CD4-positive, alpha-beta T cell treated with Interleukin-15 for 4 hours (primary cell): ENCODE results near the gene STUM.
"Not testable (repeated sequence)": the region's sequence is repeated elsewhere in the genome, so short reads cannot be mapped to it uniquely, and the experiment has no call there.

Experiments used
- DNase-seq: peaks from one replicate; pipeline ENCODE4 v3.0.0-alpha.2; 2020; ENCODE audit warnings: low spot score

The STUM gene

GRCh38 chr1:226604560-226605317, 56.2 kb downstream of the STUM start:
- DNase-seq = no peak

DNA sequence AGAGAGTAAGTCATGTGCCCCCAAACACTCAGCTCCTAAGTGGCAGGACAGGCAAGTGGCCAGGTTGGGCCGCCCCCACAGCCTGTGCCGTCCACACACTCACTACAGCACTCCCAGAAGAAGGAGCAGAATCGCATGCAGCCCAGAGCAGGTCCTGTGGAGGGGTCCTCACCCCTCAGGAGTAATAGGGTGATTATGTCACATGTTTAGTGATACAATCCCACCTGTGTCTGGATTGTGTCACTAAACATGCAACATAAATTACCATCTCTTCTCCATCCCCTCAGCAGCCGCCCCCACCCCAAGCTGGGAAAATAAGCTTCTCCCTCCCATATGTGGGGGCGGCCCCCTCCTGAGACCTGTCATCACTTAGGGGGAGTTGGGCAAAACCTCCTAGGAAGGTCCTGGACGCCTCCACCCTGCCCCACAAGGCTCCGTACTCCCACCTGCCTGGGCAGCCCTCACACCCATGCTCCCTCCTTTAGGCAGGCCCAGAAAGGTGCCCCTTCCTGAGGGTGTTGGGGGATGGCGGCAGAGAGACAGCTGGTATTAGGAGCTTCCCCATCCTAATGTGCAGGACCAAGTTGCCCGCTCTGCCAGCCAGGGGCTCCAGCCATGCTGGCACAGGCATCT, 56.9 kb downstream of the STUM start:
- DNase-seq = no peak

DNA sequence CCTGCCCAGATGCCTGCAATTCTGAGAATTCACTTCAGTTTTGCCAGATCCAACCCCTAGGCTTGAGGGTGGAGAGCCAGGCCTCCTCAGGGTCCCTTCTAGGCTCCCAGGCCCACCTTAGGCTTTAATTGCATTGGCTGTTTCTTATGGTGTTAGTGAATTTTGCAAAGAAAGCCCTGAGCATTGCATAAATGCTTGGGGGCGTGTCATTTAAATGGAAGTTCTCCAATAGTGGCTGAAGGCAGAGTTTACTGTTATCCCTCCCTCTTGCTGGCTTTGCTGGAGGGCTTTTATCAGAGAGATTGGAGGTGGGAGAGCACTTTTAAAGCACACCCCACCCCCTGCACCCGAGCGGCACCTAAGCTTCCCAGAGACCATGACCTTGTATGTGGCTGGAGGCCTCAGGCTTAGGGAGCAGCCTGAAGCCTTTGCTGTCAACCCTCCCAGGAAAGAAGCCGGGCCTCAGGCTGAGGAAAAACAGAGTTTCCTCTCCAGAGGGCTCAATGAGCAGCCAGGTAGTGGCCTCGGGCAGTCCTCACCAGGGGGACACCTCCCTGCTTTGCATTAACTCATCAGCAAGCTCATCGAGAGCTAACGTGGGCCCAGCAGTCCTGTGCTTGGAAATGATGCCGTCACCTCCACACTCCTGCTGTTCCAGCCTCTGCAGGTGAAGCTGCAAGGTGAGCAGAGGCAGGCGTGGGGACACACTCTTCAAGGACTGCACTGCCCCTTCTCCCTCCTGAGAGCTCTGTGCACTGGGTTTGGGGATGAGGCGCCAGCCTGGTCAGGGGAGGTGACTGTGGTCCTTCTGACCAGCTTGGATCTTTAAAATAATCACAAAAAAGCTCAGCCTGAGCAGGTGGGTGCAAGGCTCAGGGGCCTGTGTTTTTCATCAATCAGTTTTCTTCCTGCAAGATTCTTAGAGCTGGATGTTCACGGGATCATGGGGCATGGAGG, 58.0 kb downstream of the STUM start:
- DNase-seq = no peak

- no peak for DNase-seq
Measured at GRCh38 chr1:226607268-226607660, 58.7 kb downstream of the STUM start.

- DNase-seq = no peak
Measured at GRCh38 chr1:226607821-226608220, 59.3 kb downstream of the STUM start.

GRCh38 chr1:226608699-226609505, 60.3 kb downstream of the STUM start:
- peak; percentile 66 for DNase-seq

DNA sequence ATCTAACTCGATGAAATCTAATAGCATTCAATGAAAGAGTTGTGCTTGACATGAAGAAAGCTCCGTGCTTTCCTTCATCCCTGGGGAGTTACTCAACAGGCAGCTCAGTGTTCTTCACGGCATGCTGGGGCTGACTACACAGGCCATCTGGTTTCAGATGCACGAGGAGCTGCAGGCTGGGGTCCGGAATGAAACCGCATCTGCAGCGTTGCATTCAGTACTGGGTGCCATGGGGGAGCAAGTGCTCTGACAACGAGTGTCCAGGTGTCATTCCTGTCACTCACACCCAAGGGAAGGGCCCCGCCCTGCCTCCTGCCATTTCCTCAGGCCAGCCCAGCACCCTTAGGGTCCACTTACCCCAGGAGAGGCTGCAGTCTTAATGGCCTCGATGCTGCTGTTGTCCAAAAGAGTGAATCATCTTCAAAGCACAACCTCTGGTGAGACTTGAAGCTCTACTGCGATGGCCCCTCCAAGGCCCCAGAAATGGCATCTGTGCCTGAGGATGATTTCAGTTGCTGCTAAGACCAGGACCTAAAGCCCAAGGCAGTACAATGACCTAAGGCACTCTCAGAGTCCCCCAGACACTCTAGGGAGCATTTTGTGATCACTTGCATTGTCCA, 61.4 kb downstream of the STUM start:
- no peak for DNase-seq

DNA sequence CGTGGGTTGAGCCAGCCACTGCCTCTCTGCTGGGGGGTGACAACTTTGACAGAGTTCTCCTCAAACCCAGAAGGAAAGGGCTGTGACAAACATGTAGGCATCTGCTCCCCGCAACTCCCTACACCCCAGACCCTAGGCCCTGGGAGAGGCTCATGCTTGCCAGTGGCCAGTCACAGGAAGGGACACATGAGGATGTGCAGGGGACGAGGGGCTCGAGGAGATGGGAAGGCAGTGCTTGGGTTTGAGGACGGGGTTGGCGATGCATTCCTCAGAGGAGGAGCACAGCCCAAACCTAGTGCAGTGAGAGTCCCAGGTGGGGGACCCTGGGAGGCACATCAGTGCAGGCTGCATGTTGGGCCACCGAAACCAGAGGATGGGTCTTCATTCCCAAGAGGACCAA, 62.1 kb downstream of the STUM start:
- DNase-seq = no peak

- DNase-seq = no peak
Measured at GRCh38 chr1:226611301-226611700, 62.7 kb downstream of the STUM start.

GRCh38 chr1:226611980-226612379, 63.4 kb downstream of the STUM start:
- not testable (repeated sequence) for DNase-seq

DNA sequence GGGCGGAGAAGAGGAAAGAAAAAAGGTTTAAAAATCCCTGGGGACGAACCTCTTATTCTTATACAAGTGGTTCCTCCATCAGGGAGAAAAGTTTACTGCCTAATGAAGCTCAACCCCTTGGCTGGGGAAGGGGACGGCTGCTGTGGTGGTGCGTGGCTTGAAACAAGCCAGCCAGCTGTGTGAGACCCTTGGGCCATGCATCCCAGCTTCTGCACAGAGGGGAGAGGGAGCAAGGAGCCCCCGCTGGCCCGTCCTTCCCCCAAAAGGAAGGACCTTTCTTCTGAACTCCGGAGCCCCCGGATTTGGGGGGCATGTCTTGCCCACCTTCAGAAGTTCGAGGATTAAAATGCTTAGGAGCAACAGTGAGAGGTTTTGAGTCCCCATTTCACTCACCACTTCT, 67.3 kb downstream of the STUM start:
- no peak for DNase-seq

- no peak for DNase-seq
Measured at GRCh38 chr1:226616636-226617035, 68.1 kb downstream of the STUM start.

DNA sequence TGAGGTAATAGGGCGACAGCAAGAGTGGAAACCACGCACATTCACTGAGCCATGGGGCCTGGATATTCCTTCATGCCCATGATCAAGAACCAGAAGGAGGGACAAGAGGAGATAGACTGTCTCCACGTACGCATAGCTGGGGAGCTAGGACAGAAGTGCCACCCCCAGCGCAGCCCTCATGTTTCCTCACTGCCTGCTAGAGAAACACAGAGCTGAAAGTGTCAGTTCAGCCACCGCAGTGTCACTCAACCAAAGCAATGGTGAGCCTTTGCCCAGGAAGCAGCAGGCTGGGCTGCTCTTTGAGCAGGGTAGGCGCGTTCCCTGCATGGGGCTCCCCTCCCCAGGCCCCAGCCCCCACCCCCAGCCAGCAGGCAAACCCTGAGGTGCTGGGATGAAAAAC, 68.5 kb downstream of the STUM start:
- no peak for DNase-seq

- not testable (repeated sequence) for DNase-seq
Measured at GRCh38 chr1:226617719-226618118, 69.2 kb downstream of the STUM start.

GRCh38 chr1:226618380-226618779, 69.8 kb downstream of the STUM start:
- no peak for DNase-seq

DNA sequence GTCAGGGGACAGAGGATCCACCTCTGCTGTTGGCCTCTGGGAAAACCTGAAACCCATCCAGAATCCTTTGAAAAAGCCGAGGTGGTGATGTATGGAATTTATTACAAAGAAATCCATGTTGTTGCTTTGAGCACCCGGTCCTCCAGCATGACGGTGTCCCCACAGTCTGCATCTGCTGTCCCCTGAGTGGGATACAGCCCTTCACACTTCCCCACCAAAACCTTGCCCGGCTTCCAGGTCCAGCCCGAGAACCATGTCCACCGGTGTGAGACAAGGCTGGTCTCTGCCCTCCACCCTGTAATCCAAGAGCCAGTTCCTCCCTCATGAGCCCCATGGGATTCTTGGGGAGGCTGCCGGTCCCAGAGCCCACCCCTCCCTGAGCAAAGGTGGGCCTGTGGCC, 70.5 kb downstream of the STUM start:
- no peak for DNase-seq

- no peak for DNase-seq
Measured at GRCh38 chr1:226622012-226622411, 73.4 kb downstream of the STUM start.

- no peak for DNase-seq
Measured at GRCh38 chr1:226624526-226624925, 76.0 kb downstream of the STUM start.

DNA sequence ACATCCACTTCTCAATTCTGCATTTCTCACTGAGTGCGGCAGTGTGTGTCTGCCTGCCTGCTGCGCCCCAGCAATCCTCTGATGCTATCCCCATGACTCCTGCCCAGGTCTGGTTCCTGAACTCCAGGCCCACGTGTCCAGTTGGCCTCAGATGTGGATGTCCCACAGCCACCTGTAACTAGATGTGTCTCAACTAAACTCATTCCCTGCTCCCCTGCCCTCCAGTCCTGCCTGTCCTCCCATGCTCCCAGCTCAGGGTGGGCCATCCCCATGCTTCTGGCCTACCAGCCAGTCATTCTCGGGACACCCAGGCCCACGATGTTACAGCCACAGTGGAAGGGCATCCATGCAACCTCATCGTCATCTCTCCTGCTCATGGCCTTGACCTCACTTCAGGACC, 76.8 kb downstream of the STUM start:
- DNase-seq = no peak

DNA sequence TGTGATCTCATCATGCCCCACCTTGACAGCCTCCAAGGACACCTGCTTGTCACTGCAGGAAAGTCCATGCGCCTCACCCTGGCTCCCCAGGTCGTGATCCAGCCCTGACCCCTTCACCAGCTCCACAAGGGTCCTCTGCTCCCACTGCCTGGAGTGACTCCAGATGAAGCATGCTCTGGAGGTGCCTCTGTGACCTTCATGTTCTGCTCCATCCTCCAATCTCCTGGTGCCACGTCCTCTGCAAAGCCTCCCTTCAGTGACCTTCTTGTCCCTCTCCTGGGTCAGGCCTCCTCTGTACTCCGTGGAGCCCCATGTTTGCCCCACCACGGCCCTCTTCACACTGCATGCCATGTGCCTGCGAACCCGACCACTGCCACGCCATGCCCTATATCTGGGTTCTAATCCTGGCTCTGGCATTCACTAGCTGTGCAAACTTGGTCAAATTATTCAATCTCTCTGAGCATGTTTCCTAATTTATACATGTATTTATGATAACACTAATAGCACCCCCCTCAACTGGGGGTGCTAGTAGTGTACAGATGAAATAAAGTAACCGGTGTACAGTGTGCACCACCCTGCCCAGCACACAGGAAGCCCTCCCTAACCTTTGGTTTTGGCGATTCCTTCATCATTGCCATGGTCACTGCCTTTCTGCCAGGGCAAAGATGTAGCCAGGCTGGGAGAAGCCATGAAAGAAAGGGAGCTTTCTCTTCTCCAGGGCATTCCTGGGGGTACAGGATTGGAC, 77.4 kb downstream of the STUM start:
- no peak for DNase-seq

- peak; percentile 78 for DNase-seq
Measured at GRCh38 chr1:226626577-226626956, 78.0 kb downstream of the STUM start.
